NCI-H526 treated with DMSO at 0.1 percent for 48 hours (cell line): ENCODE results near the gene DHX8.
"Not testable (repeated sequence)": the region's sequence is repeated elsewhere in the genome, so short reads cannot be mapped to it uniquely, and the experiment has no call there.

ENCODE experiments used
- DNase-seq: peaks from one replicate; lab custom pipeline; 2025; lab: John Stamatoyannopoulos, UW

DHX8 gene

DNA sequence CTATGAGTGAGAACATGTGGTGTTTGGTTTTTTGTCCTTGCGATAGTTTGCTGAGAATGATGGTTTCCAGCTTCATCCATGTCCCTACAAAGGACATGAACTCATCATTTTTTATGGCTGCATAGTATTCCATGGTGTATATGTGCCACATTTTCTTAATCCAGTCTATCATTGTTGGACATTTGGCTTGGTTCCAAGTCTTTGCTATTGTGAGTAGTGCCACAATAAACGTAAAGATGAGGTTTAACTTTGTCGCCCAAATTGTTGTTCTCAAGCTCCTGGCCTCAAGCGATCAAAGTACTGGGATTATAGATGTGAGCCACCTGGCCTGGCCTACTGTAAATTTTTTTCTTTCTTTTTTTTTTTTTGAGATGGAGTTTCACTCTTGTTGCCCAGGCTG is 21.2 kb upstream of the DHX8 start:
- not testable (repeated sequence) for DNase-seq

DNA sequence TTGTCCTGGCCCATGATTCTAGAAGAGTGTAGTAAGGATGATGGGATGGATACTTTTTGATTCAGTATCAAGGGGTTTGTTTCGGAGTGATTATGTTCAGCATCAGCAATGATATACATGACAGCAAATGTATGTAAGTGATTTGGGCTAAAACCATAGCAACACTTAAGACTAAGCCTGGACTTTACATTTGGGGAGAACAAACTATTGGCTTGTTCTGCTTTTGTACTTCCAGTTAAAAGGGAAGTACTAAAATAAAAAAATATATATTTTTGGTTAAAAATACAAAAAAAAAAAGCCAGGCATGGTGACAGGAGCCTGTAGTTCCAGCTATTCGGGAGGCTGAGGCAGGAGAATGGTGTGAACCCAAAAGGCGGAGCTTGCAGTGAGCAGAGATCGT is 20.5 kb upstream of the DHX8 start:
- DNase-seq = no peak

DNA sequence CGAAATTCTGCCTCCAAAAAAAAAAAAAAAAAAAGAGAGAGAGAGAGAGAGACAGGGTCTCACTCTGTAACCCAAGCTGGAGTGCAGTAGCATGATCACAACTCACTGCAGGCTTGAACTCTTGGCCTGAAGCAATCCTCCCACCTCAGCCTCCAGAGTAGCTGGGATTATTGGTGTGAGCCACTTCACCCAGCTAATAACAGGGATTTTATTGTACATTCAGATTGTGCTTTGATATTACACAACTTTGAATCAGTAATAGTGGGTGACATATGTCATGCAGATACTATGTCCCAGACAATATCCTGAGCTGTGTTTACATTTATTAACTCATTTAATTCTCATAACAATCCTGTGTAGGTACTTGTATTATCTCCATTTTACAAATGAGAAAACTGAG is 19.7 kb upstream of the DHX8 start:
- no peak for DNase-seq

DNA sequence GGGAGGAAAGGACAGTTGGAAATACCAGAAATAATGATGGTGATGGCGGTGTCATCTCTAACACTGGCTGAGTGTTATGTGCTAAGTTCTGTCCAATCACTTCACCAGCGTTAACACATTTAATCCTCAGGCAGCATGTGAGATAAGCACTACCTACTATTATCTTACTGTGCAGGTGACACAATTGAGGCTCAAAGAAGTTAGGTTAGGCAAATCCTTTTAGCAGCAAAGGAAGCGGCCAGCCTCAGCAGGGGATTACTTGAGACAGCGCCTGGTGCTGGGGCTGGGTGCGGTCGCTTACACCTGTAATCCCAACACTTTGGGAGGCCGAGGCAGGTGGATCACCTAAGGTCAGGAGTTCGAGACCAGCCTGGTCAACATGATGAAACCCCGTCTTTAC is 18.7 kb upstream of the DHX8 start:
- DNase-seq = no peak

DNA sequence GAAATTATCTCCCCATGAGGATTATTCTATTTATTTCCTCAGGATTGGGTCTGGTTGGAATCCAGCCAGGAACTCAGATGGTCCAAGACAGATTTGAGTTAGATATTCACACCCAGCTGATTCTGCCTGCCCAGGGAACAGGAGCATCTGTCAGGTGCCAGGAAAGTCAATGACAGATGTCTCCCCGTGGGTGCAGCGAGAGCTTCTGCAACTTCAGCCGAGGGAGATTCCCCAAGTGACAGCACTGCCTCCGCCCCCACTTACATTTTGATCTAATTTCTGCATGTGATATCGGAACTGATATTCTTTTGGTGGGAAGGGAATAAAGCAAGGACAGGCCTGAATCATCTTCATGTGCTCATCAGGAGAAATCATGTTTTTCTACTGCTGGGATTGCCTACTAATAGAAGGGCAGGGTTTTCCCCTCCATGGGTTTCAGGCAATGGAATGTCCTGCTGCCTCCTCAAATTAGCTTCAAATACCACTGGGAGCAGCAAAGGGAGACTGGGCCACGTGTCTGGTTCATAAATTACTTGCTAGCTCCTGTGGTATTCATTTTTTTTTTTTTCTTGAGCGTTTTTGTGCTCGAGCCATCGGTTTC is 15.7 kb upstream of the DHX8 start:
- DNase-seq = no peak

DNA sequence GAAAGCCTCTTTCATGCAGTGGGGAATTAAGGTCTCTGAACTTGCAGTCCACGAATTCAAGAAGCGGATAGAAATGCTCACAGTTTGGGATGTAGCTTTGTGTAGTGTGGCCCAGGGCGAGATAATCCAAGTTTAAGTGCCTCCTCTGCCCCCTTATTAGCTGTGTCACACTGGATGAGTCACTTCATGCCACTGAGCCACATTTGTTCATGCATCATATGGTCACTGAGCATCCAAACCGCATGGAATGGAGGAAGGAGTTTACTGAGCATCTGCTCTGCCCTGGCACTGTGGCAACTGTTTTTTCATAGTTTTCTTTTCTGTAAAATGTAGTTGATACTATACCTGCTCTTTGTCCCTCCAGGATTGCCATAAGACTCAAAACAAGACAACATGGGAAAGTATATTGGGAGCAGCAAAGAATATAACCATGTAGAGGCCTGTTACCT is 15.1 kb upstream of the DHX8 start:
- no peak for DNase-seq

DNA sequence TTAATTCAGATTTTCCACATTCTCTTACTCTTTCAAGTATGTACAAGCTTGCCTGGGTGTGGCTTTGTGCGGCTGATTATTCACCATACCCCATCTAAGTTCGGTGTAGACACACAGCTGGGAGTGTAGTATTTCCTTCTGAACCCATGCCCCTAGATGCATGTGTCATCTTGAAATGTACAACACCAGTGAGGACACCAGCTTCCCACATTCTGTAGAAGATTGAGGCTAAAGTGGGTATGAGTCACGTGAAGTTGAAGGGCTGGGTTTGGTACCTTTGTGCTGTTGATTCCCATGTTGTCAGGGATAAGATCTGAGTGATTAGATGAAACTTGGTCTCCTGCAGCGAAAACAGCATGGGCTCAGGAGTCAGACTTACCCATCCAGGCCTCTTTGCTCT is 14.6 kb upstream of the DHX8 start:
- no peak for DNase-seq

DNA sequence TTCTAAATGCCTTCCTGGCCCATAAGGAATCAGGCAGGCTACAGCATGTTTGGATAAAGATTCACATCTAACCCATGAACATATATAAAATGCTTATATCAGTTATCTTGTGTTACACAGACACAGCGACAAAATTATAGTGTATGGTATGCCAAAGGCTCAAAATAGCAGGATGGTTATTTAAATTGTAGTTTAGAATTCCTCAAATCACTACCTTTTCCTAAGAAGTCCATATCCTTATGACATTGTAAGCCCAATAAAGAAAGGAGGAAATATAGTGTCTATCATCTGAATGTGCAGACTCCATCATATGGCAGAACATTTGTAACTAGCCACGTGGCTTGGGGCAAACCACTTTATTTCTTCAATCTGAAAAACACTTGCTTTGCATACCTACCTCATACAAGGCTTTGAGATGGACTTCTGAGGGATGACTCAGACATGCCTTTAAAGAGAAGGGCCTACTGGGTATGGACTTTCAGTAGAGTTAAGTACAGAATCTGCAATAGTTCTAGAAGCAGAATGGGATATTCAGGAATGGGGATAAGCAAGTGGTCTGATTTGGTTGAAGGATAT is 12.1 kb upstream of the DHX8 start:
- DNase-seq = no peak

DNA sequence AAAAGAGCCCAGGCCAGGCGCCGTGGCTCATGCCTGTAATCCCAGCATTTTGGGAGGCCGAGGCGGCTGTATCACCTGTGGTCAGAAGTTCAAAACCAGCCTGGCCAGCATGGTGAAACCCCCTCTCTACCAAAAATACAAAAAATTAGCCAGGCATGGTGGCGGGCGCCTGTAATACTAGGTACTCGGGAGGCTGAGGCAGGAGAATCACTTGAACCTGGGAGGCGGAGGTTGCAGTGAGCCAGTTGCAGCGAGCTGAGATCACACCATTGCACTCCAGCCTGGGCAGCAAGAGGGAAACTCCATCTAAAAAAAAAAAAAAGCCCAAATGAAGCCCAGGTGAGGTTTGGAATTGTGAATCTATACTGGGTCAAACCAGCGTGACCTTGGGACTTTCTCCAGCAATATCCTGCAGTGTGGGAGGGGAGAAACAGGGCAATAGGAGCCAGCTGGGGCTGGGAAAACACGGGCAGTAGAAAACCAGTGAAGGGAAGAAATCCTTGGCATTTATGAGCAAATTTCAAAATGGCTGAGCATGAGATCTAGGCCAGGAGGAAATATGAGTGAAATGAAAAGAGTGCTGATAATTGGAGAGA is 8.2 kb upstream of the DHX8 start:
- no peak for DNase-seq

DNA sequence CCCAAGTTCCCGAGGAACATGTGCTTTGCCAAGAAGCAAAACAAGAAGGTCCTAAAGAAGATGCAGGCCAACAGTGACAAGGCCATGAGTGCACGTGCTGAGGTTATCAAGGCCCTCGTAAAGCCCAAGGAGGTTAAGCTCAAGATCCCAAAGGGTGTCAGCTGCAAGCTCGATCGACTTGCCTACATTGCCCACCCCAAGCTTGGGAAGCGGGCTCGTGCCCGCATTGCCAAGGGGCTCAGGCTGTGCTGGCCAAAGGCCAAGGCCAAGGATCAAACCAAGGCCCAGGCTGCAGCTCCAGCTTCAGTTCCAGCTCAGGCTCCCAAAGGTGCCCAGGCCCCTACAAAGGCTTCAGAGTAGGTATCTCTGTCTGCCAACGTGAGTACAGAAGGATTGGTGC is 7.5 kb upstream of the DHX8 start:
- DNase-seq = not testable (repeated sequence)

DNA sequence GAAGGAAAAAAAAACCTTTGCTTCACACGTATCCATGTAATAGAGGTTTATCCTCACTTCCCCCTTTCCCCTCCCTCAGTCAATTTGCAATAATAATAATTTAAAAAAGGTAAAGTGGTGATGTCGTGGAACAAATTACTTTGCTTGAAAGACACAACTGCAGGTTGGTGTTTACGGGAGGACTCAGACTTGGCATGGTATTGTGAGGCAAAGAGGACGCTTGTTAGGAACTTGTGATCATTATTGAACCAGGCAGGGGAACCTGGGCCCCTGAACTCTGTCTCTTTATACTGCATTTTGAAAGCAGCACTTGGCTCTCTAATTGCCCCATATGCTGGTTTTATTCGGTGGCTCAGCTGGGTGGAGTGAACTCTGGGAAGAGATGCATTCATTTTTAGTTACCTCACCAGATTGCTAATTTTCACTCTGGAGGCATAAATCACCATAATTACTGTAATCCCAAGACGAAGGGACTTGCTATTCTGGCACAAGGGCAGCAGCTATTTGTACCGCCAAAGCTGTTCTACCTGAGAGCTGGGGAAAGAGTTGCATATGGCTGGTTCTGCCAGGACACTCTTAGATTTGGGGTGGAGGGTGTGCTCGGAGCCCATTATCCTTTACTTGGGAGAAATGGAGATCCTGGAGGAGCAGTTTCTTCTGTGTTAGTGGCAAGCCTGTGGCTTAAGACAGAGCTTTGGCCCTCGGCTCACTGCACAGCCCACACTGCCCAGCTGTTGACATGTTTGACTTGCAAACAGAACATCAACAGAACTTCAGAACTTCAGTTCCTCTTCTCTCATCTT is 5.7 kb upstream of the DHX8 start:
- DNase-seq = no peak

DNA sequence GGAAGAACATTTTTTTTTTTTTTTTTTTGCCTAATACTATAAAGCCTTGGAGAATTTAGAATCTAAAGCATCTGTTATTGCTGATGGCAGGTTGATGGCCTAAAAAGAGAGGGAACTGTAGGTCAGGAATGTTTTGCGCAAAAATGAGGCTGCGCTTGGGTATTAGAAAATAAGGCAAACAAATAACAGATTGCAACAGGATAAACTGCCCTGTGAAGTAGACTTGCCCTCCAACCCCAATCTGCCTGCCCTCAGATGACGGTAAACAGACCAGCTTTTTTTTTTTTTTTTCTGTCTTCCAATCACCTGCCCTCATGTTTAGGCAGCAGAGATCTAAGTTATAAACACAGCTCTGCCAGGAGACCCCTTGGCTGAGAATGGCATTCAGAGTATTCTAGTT is 3.8 kb upstream of the DHX8 start:
- DNase-seq = no peak

DNA sequence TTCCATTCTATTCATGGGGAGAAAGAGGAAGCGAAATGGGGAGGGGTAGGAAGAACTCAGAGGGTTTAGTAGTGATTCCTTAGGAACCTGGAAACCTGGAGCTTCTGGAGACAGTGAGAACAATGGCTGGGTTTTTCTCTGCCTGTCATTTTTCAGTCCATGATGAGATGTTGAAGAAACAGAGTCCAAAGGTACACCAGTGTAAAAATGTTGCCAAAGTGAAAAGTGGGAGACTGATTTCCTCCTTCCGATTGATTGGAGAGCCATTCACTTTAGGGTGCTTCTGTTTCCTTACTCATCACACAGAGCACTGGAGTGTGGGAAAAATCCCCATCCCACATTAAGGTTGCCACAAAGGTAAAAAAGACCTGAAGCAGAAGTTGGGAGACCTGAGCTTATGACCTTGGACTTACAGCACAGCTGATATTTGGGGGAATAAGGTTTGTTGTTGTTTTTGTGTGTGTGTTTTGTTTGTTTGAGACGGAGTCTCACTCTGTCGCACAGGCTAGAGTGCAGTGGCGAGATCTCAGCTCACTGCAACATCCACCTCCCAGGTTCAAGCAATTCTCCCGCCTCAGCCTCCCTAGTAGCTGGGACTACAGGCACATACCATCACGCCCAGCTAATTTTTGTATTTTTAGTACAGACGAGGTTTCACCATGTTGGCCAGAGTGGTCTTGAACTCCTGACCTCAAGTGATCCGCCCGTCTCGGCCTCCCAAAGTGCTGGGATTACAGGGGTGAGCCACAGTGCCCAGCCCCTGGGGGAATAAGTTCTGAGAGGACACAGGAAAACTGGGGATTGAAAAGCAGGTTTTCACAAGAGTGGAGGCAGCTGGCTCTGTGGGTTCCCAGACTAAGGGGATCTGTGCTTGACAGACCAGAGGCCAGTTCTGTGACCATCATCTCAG is 1.4 kb upstream of the DHX8 start:
- no peak for DNase-seq

DNA sequence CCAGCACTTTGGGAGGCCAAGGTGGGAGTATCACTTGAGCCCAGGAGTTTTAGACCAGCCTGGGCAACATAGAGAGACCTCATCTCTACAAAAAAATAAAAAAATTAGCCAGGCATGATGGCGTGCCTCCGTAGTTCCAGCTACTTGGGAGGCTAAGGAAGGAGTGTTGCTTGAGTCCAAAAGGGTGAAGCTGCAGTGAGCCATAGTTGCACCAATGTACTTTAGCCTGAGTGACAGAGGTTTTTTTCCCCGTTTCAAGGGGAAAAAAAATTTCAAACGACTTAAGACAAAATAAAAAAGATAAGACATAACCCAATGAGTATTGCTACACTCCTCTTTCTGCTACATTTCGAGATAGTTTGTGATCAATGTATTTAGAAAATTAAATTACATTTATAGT is 6.8 kb downstream of the DHX8 start:
- no peak for DNase-seq

DNA sequence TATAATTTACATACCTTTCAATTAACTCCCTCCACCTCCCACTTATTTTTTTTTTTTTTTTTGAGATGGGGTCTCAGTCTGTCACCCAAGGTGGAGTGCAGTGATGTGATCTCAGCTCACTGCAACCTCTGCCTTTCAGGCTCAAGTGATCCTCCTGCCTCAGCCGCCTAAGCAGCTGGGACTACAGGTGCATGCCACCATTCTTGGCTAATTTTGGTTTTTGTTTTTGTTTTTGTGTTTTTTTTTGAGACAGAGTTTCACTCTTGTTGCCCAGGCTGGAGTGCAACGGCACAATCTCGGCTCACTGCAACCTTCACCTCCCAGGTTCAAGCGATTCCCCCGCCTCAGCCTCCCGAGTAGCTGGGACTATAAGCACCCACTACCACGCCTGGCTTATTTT is 25.7 kb downstream of the DHX8 start:
- DNase-seq = not testable (repeated sequence)

DNA sequence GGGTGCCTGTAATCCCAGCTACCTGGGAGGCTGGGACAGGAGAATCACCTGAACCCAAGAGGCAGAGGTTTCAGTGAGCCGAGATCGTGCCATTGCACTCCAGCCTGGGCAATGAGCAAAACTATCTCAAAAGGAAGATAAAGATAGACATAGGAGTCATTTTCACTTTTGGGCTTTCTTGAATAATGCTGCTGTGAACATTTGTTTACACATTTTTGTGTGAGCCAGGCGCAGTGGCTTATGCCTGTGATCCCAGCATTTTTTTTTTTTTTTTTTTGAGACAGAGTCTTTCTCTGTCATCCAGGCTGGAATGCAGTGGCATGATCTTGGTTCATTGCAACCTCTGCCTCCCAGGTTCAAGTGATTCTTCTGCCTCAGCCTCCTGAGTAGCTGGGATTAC is 27.4 kb downstream of the DHX8 start:
- DNase-seq = not testable (repeated sequence)

DNA sequence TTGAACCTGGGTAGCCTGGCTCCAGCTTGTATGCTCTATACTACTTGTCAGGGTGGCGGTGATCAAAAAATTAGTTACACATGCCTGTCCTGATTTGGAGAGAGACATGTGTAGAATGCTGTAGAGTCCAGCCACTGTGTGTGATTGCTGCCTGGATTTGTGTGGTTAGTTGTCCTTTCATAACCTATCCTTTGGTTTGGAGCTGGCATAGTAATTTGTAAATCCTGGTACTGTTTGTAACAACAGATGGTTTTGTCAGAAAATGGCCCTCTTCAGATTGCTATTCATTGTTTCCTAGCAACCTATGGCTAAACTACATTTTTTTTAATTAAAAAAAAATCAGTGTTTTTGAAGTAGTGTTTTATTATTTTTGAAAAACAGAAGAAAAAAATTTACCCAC is 31.9 kb downstream of the DHX8 start:
- no peak for DNase-seq

DNA sequence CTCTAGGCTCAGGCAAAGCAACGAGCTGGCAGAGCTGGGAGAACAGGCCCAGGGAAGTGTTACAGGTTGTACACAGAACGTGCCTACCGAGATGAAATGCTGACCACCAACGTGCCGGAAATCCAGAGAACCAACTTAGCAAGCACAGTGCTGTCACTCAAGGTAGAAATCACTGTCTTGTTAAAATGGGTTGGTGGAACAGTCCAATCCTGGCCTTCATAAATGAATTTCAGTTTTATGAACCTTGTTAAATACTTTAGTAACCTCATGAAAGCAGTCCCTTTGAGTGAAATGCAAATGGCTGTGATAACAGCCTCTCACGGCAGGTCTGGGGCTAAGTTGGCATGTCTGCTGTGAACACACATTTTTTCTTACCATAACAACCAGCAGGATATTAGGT is 33.4 kb downstream of the DHX8 start:
- DNase-seq = no peak

DNA sequence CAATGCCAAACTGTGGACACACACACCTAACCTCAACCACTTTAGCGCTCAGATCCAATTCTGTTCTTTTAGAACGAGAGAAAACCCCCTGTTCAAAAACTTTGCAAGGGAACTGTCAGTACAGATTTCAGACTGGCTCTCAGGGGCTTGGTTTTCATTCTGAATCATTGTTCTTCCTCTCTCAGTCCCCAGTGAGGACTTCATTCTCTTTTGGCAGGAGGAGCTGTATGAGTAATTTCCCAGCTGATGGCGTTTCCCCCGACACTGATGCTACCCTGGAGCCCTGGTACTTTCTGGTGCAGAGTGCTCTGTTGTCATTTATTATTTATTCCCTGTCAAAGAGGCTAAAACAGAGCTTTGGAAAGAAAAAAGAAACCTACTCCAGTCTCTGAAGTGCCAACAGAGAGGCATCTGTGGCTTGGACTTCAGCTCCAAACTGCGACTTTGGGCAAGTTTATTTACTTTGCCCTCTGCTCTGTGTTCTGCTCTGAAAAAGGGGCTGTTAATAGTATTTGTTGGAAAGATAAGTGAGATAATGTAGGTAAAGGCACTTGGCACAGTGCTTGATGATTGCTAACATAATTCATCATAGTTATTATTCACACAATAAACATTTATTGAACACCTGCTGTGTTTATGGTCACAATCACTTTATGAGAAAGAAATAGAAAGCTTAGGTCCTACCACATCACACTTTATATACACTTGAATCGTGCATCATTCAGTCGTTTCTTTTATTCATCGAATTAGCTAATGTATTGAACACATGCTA is 34.0 kb downstream of the DHX8 start:
- no peak for DNase-seq

DNA sequence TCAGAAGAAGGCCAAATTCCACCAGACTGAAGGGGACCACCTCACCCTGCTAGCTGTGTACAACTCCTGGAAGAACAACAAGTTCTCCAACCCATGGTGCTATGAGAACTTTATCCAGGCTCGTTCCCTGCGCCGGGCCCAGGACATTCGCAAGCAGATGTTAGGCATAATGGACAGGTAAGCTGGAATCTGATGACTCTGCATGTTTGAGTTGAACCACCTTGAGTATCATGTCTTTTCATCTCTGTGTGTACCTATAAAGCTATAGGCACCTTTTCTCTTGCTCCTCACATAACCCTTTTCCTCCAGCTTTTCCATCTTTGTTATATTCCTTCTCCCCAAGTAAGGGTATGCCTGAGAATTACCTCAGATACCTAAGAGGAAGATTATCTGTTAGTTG is 37.6 kb downstream of the DHX8 start:
- no peak for DNase-seq

DNA sequence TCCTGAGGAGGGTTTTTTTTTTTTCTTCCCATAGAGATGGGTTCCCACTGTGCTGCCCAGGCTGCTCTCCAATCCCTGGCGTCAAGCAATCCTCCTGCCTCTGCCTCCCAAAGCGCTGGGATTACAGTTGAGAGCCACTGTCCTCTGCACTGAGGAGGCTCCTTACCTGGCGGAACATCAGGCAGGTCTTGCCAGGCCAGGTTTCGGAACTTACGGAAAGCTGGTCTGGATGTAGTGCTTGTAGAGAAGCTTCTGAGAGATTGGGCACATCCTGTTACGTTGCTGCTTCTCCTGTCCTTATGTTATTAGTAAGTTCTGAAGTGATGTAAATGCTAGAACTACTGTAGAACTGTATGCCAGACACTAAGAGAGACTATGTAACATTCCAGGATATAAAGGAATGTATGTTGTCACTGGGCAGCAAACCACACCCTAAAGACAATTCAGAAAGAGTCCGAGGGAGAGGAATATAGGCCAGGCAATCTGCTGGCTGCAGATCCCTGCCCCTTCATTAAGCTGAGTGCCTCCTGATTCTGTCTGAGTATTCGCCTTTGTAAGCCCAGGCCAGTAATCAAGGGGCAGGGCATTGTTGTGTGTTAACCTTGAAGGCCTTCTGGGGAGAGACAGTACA is 41.3 kb downstream of the DHX8 start:
- DNase-seq = no peak
